ENCODE results near the gene ATP5PD.
"Not testable (repeated sequence)": the region's sequence is repeated elsewhere in the genome, so short reads cannot be mapped to it uniquely, and the experiment has no call there.

Gene ATP5PD

DNA sequence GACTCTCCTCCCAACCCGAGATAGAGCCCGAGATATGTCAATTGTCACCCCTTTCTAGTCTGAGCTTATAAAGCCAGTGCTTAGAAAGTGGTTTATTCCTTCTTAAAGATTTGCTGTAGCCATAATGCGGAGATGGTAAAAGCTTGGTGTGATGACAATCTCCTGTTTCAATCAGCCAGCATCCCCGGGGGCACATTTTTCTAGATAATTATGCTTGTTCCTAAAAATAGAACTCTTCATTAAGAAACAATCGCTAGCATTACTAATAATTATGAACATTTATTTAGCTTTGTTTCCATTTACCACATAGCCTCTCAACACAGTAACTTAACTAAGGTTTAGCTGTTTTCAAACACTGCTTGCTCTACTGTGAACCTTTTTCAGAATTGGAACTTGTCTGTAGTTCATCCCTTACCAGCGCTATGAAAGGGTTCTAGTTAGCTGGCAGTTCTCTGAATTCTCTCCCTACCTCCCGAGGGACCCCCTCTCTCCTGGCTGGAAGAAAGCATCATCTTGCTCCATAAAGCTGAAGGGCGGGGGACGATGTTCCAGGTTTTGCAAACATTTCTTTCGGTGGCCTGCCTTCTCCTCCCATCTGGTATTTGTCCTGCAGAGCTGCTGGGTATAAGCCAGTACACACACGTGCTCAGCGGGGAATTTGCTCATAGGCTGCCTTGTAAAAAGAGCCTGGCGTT, 35.2 kb downstream of the ATP5PD start:
- TF ChIP-seq, protein P1, sequence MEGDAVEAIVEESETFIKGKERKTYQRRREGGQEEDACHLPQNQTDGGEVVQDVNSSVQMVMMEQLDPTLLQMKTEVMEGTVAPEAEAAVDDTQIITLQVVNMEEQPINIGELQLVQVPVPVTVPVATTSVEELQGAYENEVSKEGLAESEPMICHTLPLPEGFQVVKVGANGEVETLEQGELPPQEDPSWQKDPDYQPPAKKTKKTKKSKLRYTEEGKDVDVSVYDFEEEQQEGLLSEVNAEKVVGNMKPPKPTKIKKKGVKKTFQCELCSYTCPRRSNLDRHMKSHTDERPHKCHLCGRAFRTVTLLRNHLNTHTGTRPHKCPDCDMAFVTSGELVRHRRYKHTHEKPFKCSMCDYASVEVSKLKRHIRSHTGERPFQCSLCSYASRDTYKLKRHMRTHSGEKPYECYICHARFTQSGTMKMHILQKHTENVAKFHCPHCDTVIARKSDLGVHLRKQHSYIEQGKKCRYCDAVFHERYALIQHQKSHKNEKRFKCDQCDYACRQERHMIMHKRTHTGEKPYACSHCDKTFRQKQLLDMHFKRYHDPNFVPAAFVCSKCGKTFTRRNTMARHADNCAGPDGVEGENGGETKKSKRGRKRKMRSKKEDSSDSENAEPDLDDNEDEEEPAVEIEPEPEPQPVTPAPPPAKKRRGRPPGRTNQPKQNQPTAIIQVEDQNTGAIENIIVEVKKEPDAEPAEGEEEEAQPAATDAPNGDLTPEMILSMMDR (conservative IDR thresholded peaks at IDR 0.05), result no peak
- TF ChIP-seq ZFX (IDR thresholded peaks at IDR 0.05), result no peak
- peak overlapping the region; percentile 99 for H3K27ac ChIP-seq

DNA sequence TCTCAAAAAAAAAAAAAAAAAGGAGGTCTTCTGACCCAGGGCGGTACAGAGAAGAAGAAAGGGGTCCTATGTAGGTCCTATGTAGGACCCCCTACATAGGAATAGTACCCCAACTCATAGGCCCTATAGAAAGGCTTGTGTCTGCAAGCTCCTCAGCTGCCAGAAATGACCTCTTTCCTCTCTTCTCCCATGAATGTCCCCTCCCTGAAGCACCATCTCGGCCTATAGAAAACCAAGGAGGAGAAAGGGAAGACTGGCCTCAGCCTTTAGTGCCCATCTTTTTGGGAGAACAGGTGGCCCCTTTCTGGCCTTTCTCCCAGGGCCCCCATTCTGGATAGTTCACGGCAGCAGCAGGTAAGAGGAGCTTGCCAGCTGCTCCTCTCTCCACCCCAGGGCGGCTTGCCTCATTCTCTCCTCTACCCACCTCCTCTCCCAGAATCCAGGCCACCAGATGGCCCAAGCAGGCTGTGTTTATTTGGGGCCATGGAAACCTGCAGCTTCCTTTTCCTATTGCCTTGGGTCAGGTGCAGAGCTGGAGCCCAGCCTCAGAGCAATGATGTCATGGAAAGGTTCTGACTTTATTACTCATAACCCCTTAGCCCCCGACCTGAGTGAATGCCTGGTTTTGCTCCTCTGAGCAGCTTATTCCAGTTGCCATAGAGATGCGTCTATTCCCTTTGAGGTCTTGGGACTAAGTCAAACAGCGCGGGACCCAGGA, 35.9 kb downstream of the ATP5PD start:
- no peak for TF ChIP-seq ZFX (IDR thresholded peaks at IDR 0.05)
- TF ChIP-seq, protein P1 (conservative IDR thresholded peaks at IDR 0.05), result no peak
- peak overlapping the region; percentile 99 for H3K27ac ChIP-seq

DNA sequence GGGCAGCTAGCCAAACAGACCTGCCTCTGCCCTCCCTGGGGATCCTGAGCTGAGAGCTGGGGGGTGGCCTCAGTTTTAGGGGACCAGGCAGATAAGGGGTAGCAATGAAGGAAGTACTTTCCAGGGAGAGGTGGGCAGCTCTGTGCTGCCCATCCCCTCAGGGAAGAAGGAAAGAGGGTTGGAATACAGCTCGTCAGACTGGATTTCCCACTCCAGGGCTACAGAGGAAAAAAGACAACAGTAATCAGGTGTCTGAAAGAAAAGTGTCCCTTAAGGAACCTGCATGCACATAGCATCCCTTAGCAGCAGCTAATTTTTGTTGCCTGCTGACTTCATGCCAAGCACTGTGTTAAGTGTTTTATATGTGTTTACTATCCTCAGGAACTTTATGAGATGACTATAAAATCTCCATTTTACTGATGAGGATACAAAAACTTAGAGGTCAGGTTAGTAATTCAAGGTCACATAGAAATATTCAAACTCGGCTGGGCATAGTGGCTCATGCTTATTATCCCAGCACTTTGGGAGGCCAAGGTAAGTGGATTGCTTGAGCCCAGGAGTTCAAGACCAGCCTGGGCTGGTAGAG, 37.5 kb downstream of the ATP5PD start:
- no peak for TF ChIP-seq ZFX (IDR thresholded peaks at IDR 0.05)
- TF ChIP-seq, protein P1 (conservative IDR thresholded peaks at IDR 0.05), result no peak
- H3K27ac ChIP-seq, result peak overlapping the region; percentile 99

DNA sequence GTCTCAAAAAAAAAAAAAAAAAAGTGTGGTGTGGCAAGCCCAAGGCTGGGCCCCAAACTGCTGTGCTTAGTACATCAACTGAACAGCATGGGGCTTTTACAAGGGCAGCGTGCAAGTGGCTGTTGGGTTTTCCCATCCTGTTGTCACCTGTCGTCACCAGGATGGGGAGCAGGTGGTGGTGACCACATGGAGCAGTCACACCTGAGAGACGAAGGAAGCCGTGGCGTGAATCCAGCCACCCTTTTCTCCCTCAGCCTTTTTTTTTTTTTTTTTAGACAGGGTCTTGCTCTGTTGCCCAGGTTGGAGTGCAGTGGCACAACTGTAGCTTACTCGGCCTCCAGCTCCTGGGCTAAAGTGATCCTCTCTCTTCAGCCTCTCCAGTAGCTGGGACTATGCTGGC, 38.4 kb downstream of the ATP5PD start:
- H3K27ac ChIP-seq, result peak overlapping the region; percentile 99
- no peak for TF ChIP-seq ZFX (IDR thresholded peaks at IDR 0.05)
- TF ChIP-seq, protein P1 (conservative IDR thresholded peaks at IDR 0.05), result no peak

DNA sequence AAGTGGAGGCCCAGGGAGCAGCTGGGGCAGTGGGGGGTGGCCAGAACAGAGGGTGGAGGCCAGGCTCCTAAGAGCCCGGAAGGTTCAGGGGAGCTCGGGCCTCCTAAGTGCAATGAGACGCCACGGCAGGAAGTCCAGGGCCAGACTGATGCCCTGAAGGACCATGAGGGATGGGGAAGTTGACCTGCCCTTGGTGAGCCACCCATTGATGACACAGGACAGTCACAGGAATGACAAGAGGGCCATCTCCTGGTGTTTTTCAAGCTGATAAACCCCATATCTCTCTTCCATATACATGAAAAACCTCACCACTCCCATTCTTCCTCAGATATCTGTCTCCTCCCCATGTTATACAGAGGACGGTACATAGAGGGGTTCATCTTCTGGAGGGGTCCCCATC, 40.1 kb downstream of the ATP5PD start:
- TF ChIP-seq ZFX (IDR thresholded peaks at IDR 0.05), result no peak
- no peak overlapping the region for H3K27ac ChIP-seq

DNA sequence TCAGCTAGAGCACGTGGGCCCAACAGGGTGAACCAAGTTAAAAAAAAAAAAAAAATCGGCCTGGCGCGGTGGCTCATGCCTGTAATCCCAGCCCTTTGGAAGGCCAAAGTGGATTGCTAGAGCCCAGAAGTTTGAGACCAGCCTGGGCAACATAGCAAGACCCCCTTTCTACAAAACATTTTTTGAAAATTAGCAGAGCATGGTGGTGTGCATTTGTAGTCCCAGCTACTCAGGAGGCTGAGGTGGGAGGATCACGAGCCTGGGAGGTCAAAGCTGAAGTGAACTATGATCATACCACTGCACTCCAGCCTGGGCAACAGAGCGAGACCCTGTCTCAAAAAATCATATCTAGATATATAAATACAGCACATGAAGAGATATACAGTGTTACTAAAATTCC, 40.7 kb downstream of the ATP5PD start:
- H3K27ac ChIP-seq, result not testable (repeated sequence)

DNA sequence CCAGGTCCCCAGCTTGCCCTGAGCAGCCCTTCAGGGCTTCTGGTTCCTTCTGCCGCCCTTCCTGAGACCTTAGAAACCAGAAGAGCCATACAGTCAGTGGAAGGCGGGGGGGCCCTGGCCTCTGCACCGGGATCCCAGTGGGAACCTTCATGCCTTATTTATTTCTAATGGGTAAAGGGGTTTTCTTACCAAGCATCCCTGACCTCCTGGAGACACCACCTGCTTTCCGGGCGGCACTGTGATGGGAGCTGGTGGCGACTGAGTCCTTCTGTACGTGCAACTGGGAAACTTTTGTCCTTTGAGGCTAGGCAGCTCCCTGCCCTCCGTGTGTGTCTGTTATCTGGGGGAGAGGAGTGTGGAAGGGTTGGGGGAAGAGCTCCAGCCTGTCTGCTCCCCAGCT, 41.5 kb downstream of the ATP5PD start:
- TF ChIP-seq ZFX (IDR thresholded peaks at IDR 0.05), result no peak
- TF ChIP-seq, protein P1 (conservative IDR thresholded peaks at IDR 0.05), result no peak
- H3K27ac ChIP-seq, result no peak overlapping the region

DNA sequence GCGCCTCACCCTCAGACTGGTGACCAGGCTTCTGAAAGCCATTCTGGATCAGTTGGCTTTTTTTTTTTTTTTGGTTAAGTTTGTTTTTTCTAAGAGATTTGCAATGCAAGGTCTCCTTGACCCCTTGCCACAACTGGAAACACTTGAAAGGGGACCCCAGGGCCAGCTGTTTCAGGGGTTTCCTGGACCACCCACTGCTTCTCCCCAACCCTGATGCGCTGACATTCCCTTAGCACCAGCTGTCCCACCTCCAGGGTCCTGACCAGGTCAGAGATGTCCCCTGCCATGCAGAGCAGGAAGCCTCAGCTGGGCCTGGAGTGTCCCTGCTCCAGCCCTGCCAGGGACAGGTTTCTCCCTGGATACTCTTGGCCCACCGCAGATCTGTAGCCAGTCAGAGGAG, 42.4 kb downstream of the ATP5PD start:
- H3K27ac ChIP-seq, result no peak overlapping the region
- TF ChIP-seq ZFX (IDR thresholded peaks at IDR 0.05), result no peak
- TF ChIP-seq, protein P1 (conservative IDR thresholded peaks at IDR 0.05), result no peak

Measured in C4-2B (cell line).